Activated T-helper 1 cell treated with Interleukin-2 at 50 U/mL for 16 hours (primary cell): ENCODE measurements around the gene MICAL1.

Experiments
- DNase-seq: peaks from one replicate; pipeline ENCODE4 v3.0.0-alpha.2; 2020; ENCODE audit warnings: low read depth

Gene MICAL1

DNA sequence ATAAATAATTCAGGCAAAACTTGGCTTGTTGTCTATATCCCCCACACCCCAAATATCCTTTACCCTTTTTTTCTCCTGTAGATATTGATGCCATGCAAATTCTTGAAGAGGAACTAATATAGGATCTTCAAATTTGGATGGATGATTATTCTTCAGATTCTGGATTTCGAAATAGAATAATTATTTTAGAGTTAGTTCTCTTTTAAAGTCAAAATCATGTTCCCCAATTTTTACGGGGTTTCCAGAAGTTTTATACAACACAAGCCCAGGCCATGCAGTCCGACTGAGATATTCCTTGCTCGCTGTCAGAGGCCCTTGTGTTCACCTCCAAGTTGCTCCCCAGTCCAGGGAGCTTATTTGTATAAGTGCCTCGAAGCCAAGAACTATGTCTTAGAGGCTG, 19.5 kb downstream of the MICAL1 start:
- DNase-seq, result no peak

DNA sequence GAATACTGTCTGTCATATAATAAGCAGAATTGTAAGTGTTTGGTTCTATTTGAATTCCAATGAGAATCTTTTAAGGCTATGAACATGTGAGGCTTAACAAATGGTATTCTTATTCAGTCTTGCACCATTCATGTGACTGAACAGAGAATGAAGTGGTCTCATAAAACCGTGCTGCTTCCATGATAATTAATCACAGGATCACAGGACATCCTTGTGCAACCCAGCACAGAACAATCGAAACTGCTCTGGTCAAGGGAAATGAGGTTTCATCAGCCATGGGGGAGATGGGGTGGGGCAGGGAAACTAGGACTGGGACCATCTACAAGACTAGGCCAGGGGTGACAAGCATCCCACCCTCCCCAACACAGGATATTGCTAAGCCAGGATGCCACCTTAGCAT, 21.1 kb downstream of the MICAL1 start:
- DNase-seq, result no peak

DNA sequence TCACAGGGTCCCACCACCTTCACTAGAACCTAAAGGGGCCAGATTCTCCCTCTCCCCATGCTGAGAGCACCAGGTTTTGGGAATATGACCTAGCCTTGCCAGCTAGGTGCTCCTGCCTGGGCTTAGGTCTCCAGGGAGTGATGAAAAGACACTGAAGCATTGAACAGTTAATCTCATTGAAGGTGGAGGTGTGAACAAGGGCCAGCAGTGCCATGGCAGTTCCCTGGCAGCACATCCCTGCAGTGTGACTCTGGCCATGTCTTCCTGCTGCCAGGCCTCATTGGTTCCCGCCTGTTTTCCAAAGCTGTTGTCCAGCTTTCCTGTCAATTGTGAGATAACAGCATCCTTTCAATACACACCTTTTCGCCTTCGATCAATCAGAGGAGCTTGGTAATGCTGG, 26.1 kb downstream of the MICAL1 start:
- DNase-seq, result no peak

DNA sequence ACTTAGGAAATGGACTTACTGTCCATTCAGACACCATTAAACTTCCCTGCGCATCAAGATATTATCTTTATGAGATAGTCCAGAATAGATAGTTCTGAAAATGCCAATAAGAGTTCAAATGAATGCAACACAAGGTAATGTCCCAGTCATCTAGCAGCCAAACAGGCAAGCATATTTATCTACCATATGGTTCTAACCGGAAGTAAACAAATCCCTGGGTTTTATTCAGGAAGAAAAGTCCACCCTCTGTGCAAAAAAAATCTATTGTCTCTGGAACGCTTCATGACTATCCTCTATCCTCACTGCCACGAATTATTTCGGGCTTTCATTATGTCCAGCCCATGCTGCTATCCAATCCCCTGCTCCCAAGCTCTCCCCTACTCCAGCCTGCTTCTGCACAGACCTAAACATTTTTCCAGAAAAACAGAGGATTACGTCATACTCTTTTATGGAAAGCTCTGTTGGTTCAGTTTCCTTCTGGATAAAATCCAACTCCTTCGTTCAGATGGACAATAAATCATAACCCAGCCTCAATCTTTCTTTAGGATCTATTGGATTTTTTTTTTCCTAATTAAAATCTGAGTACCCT, 26.6 kb downstream of the MICAL1 start:
- DNase-seq, result no peak

DNA sequence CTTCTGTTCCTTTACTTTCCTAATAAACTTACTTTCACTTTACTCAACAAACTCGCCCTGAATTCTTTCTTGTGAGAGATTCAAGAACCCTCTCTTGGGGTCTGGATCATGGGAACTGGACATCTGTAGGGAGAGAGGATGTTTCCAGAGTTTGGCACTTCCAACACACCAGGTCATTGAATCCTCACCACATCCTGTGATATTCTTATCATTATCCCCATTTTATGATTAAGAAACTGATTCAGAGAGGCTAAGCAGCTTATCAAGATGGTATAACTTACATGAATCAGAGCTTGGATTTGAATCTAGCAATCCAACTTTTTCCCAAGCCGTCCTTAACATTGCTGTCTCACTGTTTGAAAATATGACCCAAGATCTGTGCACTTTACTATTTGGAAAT, 30.6 kb downstream of the MICAL1 start:
- no peak for DNase-seq

DNA sequence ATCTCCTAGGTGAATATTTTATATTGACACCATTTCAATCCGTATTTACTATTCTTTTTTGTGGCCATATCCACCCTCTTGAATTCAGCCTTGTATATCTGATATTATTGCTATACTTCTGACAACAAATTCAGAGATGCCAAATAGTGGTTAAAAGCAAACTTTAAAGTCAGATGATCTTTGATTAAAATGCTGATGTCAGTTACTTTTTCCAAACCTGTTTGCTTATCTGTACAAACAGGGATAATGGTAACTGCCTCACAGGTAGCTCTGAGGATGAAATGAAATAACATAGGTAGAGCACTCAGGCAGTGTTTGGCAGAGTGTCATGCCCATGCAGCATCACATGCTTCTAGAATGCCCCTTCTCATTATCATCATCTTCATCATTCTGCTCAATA, 34.4 kb downstream of the MICAL1 start:
- no peak for DNase-seq

DNA sequence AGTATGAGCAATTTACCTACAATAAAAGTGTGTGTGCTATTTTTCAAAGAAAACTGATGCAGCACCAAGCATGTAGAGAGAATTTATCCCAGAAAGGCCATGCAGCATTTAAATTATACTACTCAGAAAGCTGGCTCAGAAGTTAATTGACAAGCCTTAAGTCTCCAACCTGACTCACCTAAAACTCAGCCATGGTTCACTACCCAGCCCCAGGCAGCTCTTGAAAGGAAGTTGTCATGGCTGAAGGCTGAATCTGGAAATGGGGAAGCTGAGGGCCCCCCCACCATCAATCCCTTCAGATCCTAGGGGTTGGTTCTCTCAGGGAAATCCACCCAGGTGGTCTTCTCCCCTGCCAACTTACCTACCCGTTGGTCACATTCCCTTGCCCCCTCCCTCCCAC, 34.8 kb downstream of the MICAL1 start:
- DNase-seq, result no peak

DNA sequence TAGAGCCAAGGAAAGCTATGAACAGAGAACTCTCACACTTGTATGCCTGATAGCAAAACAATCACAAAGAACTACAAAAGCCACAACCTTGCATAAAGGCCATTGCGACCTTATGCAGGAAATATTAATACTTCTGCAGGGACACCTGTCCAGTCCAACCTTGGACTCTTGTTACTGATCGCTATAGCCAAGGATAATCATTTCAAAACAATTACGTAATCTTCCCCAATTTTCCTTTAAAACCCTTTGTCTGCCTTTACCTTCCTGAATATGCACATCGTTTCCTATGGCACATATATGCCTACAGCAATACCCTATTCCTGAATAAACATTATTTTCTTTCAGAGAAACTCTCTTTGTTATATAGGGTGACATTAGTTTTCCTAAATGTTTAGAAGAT, 37.9 kb downstream of the MICAL1 start:
- DNase-seq, result no peak

DNA sequence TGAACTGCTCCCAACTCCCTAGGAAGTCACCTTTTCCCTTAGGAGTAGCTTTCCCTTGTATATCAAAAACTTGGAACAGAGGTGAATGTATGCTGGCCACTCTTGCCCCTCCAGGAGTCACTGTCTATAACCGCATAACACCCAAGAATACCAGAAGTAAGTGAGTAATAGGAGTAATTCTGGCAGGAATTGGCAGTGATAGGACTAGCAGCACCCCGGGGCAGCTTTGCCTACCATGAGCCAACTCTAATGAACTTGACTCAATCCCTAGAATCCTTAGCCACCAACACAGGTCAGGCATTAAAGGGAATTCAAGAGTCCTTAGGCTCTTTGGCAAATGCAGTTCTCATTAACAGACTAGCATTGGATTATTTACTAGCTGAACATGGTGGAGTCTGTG, 44.5 kb downstream of the MICAL1 start:
- DNase-seq, result no peak

DNA sequence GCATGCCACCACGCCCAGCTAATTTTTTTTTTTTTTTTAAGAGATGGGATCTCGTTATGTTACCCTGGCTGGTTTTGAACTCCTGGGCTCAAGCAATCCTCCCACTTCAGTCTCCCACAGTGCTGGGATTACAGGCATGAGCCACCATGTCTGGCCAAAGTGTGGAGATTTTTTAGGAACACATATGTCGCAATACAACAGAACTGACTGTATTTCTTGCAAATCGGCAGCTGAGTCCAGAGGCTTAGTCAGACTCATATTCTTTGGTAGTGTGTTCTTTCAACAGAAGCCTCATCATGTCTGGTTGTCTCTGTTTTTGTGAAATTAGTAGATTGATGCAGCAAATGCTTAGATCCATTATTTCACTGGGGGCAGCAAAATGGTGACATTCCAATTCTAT, 49.4 kb downstream of the MICAL1 start:
- no peak for DNase-seq

DNA sequence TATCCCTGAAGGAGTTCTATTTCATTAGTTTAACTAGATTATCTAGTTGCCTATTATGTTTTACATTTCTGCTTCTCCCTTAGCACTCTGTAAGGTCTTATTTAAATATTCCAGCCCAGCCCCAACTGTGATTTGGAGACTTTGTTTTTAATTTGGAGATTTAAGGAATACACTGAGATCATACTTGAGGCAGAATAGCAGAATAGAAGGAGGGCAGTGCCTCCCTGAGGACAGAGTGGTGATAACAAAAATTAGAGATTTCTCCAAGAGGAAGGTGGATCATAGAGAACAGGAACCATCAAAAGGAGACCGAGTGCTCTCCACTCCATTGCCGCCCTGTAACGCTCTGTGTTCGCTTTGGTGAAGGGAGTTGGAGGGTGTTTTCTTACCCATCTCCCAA, 58.6 kb downstream of the MICAL1 start:
- DNase-seq, result no peak

DNA sequence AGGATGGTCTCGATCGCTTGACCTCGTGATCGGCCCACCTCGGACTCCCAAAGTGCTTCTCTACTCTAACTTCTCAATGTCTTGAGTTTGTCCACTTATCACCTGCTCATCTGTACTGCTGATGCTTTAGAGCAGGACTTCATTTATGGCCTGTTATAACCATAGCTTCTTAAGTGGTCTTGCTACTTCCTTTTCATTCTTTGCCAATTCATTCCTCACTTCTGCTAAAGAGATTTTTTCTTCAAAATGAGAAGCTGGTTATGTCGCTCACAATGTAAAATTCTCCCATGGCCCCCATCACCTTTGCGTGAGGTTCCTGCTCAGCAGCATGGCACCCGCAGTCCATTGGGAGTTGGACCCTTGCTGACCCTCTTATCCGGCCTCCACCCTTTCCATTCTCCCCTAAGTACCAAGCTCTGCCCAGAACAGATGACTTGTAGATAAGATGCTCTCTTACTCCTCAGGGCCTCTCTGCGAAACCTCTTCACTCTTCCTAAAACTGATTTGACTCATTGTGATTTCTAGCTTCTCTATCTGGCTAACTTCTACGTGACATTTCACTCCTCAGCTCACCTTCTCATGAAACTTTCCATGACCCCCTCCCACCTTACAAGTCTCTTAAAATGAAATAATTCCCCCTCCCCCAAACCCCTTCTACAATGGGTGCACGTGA, 59.4 kb downstream of the MICAL1 start:
- no peak for DNase-seq
